H1 (cell line): ENCODE data around the gene ORC6. TPM values are rescaled to one million over a fixed set of nuclear protein-coding genes. Genes with fewer than 3 reads are reported as not detected.

Source experiments
- CHD7 ChIP-seq: fragments of 300-600 bp; sonication (generic); IDR thresholded peaks from 2 replicates; pipeline ENCODE4 v1.7.1; 2012; ENCODE audit warnings: low read length, moderate library complexity, mild to moderate bottlenecking, inconsistent platforms; ENCODE audit not compliant: insufficient replicate concordance
- JUND ChIP-seq: IDR thresholded peaks from 2 replicates; pipeline ENCODE4 v1.6.1; 2011; ENCODE audit warnings: mild to moderate bottlenecking, improper control_type of control experiment, low read length
- NRF1 ChIP-seq: IDR thresholded peaks from 2 replicates; pipeline ENCODE4 v1.6.1; 2011; ENCODE audit warnings: mild to moderate bottlenecking, low read depth, low read length, improper control_type of control experiment
- SIX5 ChIP-seq: IDR thresholded peaks from 2 replicates; pipeline ENCODE4 v1.6.1; 2011; ENCODE audit warnings: mild to moderate bottlenecking, low read depth, low read length
- TAF7 ChIP-seq: optimal IDR thresholded peaks from 2 replicates; pipeline ENCODE3; 2011; ENCODE audit warnings: low read depth, mild to moderate bottlenecking, inconsistent platforms, low read length, moderate library complexity, borderline replicate concordance
- polyA plus RNA-seq, 7 experiments: library from polyadenylated mRNA; depleted of rRNA in 3 of 7; stranded (reverse) in 5 of 7; unstranded in 2 of 7; fragments of >200 nt in 5 of 7; fragments of 200-250 nt in 2 of 7; gene quantifications; 1 replicate in 5 of 7; 2 replicates in 1 of 7; 4 replicates in 1 of 7; pipeline versions ENCODE4 v1.2.1 to v1.2.3, GENCODE V29; 2011 to 2013; ENCODE audit warnings: missing spikeins in 2 of 7, mixed read lengths in 2 of 7
- total RNA-seq: library from RNA; stranded (reverse); fragmentation: NEBNext Ultra II Directional; extraction: Animal tissue kit (Norgen Biotek cat#: 25700); gene quantifications from 2 replicates; pipeline ENCODE4 v1.2.1, GENCODE V29; 2021

ORC6 gene
- total and polyA plus RNA-seq, 2 of the 8 experiments (the other 6 are each of a cell fraction or from before 2014, with no cell fraction given), result 41.8 to 67.4 TPM

GRCh38 chr16:46695937-46696336, 6.5 kb downstream of the ORC6 start (continued):
- TF ChIP-seq CHD7 (no peak), TAF7 (no peak), JUND (no peak), SIX5 (no peak), NRF1 (no peak)
